ENCODE measurements around the gene TREML1.

The TREML1 gene

GRCh38 chr6:41155132-41155805 is 1.1 kb upstream of the TREML1 start:
- no peak overlapping the region for H3K4me3 ChIP-seq (ENCODE audit: severe bottlenecking)
- no peaks in the 10 kb centered on the region for H3K36me3 ChIP-seq (ENCODE audit: low read depth)
- ATAC-seq (ENCODE audit: low read depth) (no peak), DNase-seq (ENCODE audit: low spot score) (no peak)
- H3K9me3 ChIP-seq (ENCODE audit: severe bottlenecking) = no peaks in the 10 kb centered on the region
- H3K27ac ChIP-seq (ENCODE audit: poor library complexity, severe bottlenecking) = no peak overlapping the region
- no peaks in the 10 kb centered on the region for H3K4me1 ChIP-seq (ENCODE audit: insufficient read depth, poor library complexity, severe bottlenecking)
- no peaks in the 10 kb centered on the region for H3K27me3 ChIP-seq (ENCODE audit: insufficient read depth, poor library complexity, severe bottlenecking)
- no peak for TF ChIP-seq CTCF (IDR thresholded peaks at IDR 0.05; ENCODE audit: poor library complexity, severe bottlenecking)

- DNase-seq (ENCODE audit: low spot score) = no peak
- no peak for ATAC-seq (ENCODE audit: low read depth)
- H3K4me3 ChIP-seq (ENCODE audit: severe bottlenecking) = no peak overlapping the region
Observed at GRCh38 chr6:41153451-41153850, 696 bp downstream of the TREML1 start.

GRCh38 chr6:41150671-41151070 is 3.5 kb downstream of the TREML1 start:
- ATAC-seq (ENCODE audit: low read depth) (no peak), DNase-seq (ENCODE audit: low spot score) (no peak)
- TF ChIP-seq CTCF (IDR thresholded peaks at IDR 0.05; ENCODE audit: poor library complexity, severe bottlenecking) = no peak
- Histone ChIP-seq H3K4me1 (ENCODE audit: insufficient read depth, poor library complexity, severe bottlenecking) (no peaks in the 10 kb centered on the region), H3K36me3 (ENCODE audit: low read depth) (no peaks in the 10 kb centered on the region), H3K4me3 (ENCODE audit: severe bottlenecking) (no peak overlapping the region), H3K9me3 (ENCODE audit: severe bottlenecking) (no peaks in the 10 kb centered on the region), H3K27me3 (ENCODE audit: insufficient read depth, poor library complexity, severe bottlenecking) (no peaks in the 10 kb centered on the region), H3K27ac (ENCODE audit: poor library complexity, severe bottlenecking) (no peak overlapping the region)

More at GRCh38 chr6:41153451-41153850, 696 bp downstream of the TREML1 start:
- no peaks in the 10 kb centered on the region for H3K36me3 ChIP-seq (ENCODE audit: low read depth)
- no peak for TF ChIP-seq CTCF (IDR thresholded peaks at IDR 0.05; ENCODE audit: poor library complexity, severe bottlenecking)
- no peaks in the 10 kb centered on the region for H3K27me3 ChIP-seq (ENCODE audit: insufficient read depth, poor library complexity, severe bottlenecking)
- H3K9me3 ChIP-seq (ENCODE audit: severe bottlenecking) = no peaks in the 10 kb centered on the region
- no peaks in the 10 kb centered on the region for H3K4me1 ChIP-seq (ENCODE audit: insufficient read depth, poor library complexity, severe bottlenecking)
- H3K27ac ChIP-seq (ENCODE audit: poor library complexity, severe bottlenecking) = no peak overlapping the region

- Histone ChIP-seq H3K4me1 (ENCODE audit: insufficient read depth, poor library complexity, severe bottlenecking) (no peaks in the 10 kb centered on the region), H3K36me3 (ENCODE audit: low read depth) (no peaks in the 10 kb centered on the region), H3K27ac (ENCODE audit: poor library complexity, severe bottlenecking) (no peak overlapping the region), H3K4me3 (ENCODE audit: severe bottlenecking) (no peak overlapping the region), H3K9me3 (ENCODE audit: severe bottlenecking) (no peaks in the 10 kb centered on the region), H3K27me3 (ENCODE audit: insufficient read depth, poor library complexity, severe bottlenecking) (no peaks in the 10 kb centered on the region)
- TF ChIP-seq CTCF (IDR thresholded peaks at IDR 0.05; ENCODE audit: poor library complexity, severe bottlenecking) = no peak
- ATAC-seq (ENCODE audit: low read depth) (no peak), DNase-seq (ENCODE audit: low spot score) (no peak)
Observed at GRCh38 chr6:41147917-41148316, 6.2 kb downstream of the TREML1 start.

- ATAC-seq (ENCODE audit: low read depth) = no peak
- no peak overlapping the region for H3K27ac ChIP-seq (ENCODE audit: poor library complexity, severe bottlenecking)
Observed at GRCh38 chr6:41136911-41137310, 17.2 kb downstream of the TREML1 start.

More at GRCh38 chr6:41136911-41137310, 17.2 kb downstream of the TREML1 start:
- DNase-seq (ENCODE audit: low spot score) = no peak
- no peaks in the 10 kb centered on the region for H3K27me3 ChIP-seq (ENCODE audit: insufficient read depth, poor library complexity, severe bottlenecking)
- no peak for TF ChIP-seq CTCF (IDR thresholded peaks at IDR 0.05; ENCODE audit: poor library complexity, severe bottlenecking)
- no peaks in the 10 kb centered on the region for H3K4me1 ChIP-seq (ENCODE audit: insufficient read depth, poor library complexity, severe bottlenecking)
- no peaks in the 10 kb centered on the region for H3K36me3 ChIP-seq (ENCODE audit: low read depth)
- no peak overlapping the region for H3K4me3 ChIP-seq (ENCODE audit: severe bottlenecking)
- no peaks in the 10 kb centered on the region for H3K9me3 ChIP-seq (ENCODE audit: severe bottlenecking)
